ENCODE measurements around the gene GOLGA8Q.
"Not testable (repeated sequence)": the region's sequence is repeated elsewhere in the genome, so short reads cannot be mapped to it uniquely, and the experiment has no call there.

Gene GOLGA8Q

DNA sequence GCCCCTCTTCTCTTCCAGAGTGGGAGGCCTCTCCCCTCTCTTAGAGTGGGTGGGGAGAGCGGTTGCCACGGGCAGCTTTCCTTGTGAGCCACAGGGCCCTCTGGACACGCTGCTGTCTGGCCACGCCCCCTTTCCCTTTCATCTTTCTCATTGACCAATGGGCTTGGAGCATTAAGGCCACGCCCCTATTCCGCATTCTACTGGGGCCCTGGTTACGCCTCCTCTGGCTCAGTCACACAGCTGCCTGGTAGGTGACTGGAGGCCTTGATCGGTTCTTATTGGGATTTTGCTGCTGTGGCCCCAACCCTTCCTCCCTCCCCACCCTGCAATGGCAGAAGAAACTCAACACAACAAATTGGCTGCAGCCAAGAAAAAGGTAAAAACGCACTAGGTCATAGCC is at the start of gene GOLGA8Q:
Gene GOLGA8Q (plus strand): TSS at position 301 of the 400 bp plus-strand sequence. CDS start 28 bp downstream, at position 329.
- not testable (repeated sequence) for H3K4me3 ChIP-seq (ENCODE audit: low read depth, low read length)

DNA sequence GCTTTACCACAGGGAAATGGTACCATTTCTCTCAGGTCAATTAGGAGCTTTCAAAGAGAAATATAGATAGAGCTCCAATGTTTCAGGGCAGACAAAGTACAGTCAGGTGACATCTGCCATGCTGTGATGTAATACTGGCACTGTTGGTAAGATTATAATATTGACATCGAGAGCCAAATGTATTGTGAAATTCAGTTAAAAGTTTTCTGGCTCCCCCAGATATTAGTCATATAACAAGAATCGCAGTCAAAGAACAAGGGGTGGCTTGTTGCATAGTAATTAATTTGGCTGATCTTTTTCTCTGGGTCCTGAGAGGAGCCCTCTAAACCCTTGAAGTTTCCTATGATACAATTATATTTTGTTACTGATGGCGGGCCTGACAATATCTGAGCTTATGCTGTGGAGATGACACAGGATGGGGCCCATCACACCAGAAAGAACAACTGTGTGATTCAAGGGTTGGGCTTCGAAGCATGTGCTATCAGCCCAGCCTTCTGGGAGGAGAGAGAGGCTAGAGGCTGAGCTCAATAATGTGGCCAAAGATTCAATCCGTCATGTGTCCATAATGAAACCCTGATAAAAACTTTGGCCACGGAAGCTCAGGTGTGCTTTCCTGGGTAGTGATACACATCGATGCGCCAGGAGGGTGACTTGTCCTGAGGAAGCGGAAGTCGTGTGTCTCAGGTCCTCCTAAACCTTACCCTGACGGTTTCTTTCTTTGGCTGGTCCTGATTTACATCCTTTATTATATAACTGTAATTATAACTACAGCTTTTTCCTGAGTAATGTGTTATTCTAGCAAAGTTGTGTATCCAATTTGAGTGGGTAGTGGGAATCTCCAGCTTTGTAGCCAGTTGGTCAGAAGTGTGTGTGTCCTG is 48.7 kb upstream of the GOLGA8Q start:
- not testable (repeated sequence) for H3K4me3 ChIP-seq (ENCODE audit: low read depth, low read length)

DNA sequence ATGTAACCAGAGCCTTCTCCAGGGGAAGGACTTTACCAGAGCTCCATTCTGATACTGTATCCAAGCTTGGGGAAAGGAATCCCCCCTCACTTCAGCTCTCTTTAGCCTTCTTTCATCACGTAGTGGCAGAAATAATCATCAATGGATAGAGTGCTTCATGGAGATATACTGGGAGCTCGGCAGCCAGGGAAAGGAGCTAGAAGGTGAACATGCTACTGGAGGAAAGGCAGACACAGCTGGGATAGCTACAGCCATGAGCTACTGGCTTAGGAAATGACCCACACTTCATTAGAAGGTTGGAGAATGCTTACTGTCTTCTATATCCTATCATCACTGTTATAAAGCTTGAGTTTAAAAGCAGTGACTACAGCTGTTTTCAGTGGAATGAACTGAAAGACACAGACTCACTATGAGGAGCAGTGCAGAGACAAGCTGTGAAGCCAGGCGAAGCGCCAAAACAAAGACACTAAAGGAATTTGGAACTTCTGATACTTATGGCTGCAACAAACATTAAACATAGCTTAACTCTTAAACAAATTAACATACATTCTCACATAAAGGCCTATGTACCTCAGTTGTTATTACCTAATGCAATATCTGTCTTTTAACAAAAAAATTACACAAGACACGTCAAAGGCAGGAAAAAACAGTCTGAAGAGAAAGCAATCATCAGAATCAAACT is 47.5 kb upstream of the GOLGA8Q start:
- not testable (repeated sequence) for H3K4me3 ChIP-seq (ENCODE audit: low read depth, low read length)

DNA sequence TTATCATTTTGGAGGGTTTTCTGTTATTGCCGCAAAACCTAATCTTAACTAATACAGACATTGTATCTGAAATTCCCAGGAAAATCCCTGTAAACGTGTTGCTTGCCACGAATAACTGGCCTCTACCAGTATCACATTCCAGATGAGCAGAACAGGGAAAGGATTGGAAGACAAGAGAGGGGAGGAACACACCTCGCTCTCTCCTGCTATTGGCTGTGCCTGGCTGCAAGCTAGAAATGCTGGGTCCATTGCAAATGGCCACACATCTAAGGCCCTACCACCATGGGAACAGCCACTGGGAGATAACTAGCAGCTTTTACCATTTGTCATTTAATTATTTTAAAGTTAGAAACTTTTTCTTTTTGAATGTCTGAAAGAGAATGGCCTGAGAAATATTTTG is 37.3 kb upstream of the GOLGA8Q start:
- not testable (repeated sequence) for H3K4me3 ChIP-seq (ENCODE audit: low read depth, low read length)

GRCh38 chr15:30523453-30524243 is 28.2 kb upstream of the GOLGA8Q start:
- H3K4me3 ChIP-seq (ENCODE audit: low read depth, low read length), result not testable (repeated sequence)

DNA sequence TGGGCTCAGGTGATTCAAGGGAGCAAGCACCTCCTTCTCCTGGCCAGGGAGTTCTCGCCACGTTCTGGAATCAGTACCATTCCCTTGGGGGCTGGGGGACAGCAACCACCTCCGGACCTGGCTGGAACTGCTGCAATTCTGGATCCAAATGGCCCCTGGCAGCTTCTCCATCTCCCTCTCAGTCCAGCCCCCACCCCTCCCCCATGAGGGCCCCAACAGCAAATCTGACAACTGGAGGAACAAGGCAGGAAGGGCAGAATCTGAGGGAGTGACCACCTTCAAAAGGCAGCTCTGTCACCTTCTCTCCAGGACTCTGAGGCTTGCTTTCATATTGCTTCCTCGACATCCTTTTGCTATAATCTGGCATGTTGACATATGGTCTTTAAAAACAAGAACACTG is 25.9 kb upstream of the GOLGA8Q start:
- not testable (repeated sequence) for H3K4me3 ChIP-seq (ENCODE audit: low read depth, low read length)

GRCh38 chr15:30529049-30529448 is 22.8 kb upstream of the GOLGA8Q start:
- not testable (repeated sequence) for H3K4me3 ChIP-seq (ENCODE audit: low read depth, low read length)

- not testable (repeated sequence) for H3K4me3 ChIP-seq (ENCODE audit: low read depth, low read length)
These were observed 15.1 kb downstream of the GOLGA8Q start for GRCh38 chr15:30566949-30567348.

DNA sequence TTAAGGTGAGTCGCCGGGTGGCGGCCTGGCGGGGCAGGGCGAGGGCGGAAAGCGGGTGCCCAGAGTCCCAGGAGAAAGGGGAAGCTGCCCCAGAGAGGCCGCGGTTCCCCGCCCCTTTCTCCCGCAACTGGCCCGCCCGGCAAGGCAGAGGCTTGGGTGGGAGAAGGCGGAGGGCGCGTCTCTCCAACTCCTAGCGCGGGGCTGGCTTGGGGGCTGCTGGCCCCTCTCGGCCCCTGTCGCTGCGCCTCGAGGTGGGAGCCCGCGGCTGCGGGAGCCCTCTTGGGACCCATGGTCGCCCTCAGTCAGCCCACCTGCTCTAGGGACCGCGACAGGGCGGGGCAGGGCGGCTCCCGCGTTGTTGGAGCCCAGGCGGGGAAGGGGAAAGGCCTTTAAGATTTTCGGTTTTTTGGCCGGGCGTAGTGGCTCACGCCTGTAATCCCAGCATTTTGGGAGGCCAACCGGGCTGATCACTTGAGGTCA is 21.2 kb downstream of the GOLGA8Q start:
- not testable (repeated sequence) for H3K4me3 ChIP-seq (ENCODE audit: low read depth, low read length)

DNA sequence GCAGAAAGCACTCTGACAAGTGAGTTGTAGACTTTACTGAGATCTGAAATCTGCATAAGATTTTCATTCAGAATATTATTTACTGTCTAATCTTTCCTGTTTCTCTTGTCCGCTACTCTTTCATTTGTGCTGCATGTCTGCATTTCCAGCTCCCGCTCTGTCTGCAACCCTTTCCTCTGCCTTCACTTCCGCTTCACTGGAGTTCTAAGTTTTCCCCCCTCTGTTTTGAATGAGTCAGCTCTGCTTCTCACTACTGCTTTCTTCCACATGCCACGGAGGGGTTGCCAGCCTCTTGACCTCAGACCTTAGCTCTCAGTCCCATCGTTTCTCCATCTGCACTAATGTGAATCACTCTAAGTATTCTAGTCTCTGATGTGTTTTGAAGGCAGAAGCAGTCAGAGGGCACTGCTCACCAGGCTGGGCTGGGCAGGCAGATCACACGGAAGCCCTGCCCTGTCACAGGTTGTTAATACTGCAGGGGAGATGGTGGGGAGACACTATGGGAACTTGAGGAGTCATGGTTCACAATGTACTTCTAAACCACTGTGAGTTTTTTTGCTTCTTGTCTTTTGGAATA is 27.6 kb downstream of the GOLGA8Q start:
- H3K4me3 ChIP-seq (ENCODE audit: low read depth, low read length), result not testable (repeated sequence)

GRCh38 chr15:30580716-30581115 is 28.9 kb downstream of the GOLGA8Q start:
- H3K4me3 ChIP-seq (ENCODE audit: low read depth, low read length), result not testable (repeated sequence)

- H3K4me3 ChIP-seq (ENCODE audit: low read depth, low read length), result not testable (repeated sequence)
These were observed 47.1 kb downstream of the GOLGA8Q start for GRCh38 chr15:30598953-30599352.

DNA sequence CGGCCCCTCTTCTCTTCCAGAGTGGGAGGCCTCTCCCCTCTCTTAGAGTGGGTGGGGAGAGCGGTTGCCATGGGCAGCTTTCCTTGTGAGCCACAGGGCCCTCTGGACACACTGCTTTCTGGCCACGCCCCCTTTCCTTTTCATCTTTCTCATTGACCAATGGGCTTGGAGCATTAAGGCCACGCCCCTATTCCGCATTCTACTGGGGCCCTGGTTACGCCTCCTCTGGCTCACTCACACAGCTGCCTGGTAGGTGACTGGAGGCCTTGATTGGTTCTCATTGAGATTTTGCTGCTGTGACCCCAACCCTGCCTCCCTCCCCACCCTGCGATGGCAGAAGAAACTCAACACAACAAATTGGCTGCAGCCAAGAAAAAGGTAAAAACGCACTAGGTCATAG is 51.9 kb downstream of the GOLGA8Q start, which contains the start of gene GOLGA8H:
Gene GOLGA8H (plus strand): TSS at position 233 of the 400 bp plus-strand sequence. CDS start 98 bp downstream, at position 331.
- not testable (repeated sequence) for H3K4me3 ChIP-seq (ENCODE audit: low read depth, low read length)
